Kasumi-1 (cell line): ENCODE results near the gene BLOC1S4.
A peak's percentile ranks its signal among the peaks of the same experiment; 100 is the strongest.
"Not testable (repeated sequence)": the region's sequence is repeated elsewhere in the genome, so short reads cannot be mapped to it uniquely, and the experiment has no call there.

ENCODE experiments used
- DNase-seq, 2 experiments: peaks; one replicate each; lab custom pipeline; 2025; lab: John Stamatoyannopoulos, UW

The BLOC1S4 gene

DNA sequence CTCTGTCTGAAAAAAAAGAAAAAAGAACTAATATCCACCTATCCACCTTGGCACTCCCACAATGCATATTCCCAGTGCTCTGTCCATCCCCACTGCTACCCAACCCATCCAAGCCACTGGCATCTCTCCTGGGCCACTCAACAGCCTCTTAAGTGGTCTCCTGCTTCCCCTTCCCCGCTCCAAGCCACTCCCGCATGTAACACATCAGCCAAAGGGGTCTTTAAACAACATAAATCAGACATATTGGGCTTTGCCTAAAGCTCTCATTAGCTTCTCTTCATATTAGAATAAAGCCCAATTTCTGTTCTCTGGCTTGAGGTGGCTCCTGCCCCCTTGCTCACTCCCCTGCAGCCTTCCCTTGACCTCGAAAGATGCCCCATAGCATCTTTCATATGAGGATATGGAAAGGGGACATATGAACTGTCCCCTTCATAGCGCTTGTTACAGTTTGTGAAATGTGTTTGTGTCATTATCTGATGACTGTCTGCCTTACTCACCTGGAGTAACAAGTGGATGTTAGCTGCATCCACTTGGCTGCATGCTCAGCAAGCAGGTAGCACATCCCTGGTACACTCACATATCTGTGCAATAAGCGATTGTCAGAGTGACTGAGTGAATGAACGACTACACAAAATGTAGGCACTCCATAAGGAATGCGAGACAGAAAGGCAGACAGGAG, 3.1 kb downstream of the BLOC1S4 start:
- DNase-seq: no peak

DNA sequence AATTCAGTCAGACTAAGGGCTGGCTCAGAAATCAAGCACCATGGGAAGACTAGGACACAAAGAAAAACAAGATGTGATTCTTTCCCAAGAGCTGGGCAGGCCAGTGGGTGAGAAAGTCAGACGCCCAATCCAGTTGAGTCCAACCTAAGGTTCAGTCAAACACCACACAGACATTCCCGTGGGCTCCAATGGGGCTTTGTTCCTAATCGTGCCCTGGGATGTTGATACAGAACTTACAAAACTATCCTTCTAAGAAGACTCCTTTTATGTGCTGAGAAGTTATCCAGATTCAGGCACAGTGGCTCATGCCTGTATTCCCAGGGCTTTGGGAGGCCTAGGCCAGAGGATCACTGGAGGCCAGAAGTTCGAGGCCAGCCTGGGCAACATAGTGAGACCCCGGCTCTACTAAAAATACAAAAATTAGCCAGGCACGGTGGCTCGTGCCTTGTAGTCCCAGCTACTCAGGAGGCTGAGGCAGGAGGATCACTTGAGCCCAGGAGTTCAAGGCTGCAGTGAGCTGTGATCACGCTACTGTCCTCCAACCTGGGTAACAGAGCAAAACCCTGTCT, 3.7 kb downstream of the BLOC1S4 start:
- no peak for DNase-seq

DNA sequence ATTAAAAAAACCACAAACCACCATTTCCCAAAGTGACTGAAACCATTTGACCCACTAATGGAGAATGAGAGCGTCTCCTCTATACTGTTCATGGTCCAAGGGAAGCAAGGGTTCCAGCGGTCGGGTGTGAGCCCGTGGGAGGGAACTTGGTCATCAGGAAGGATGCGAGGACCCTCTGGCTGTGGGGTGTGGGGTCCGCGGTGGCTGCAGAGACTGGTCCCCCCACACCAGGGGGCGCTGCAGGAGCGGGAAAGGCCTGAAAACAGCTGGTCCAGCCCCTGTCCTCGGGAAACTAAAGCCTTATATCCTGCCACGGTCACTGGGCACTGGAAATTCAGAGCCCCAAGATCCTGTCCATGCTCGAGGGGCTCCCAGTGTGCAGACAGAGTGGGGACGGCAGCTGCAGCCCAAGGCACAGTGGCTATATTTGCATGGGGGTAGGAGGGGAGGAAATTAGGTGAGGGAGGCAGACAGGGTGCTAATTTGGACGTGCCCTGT, 4.3 kb downstream of the BLOC1S4 start:
- peak; percentile 47 to 59 for DNase-seq

DNA sequence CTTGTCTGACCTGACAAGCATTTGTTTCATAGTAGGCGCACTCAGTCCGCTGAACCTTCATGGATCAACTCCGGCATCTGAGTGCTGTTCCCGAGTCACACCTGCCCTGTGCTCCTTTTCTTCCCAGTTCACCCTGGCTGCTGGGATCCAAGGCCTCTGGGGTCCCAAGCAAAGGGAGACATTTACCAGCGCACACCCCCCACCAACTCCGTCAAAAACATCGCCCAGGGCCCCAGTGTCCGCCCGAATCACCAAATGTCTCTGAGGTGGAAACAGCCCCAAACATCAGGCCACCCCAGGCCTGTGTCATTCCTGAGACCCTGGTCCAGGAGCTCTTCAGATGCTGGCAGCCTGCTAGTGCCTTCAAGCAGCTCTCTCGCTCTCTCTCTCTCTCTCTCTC, 5.1 kb downstream of the BLOC1S4 start:
- DNase-seq: no peak

DNA sequence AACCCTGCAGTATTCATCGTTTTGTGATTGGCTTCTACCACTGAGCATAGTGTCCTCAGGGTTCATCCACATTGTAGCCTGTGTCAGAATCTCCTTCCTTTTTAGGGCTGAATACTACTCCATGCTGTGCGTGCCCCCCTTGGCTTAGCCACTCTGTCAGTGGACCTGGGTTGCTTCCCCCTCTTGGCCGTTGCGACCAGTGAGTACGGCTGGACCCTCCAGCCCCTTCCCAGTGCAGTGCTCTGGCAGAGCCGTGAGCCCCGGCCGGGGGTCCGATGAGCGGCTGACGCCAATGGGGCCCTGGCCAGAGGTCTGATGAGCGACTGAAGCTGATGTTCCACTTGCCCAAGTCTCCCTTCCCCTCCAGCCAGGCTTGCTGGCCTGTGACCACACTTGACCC, 6.9 kb downstream of the BLOC1S4 start:
- DNase-seq: no peak

DNA sequence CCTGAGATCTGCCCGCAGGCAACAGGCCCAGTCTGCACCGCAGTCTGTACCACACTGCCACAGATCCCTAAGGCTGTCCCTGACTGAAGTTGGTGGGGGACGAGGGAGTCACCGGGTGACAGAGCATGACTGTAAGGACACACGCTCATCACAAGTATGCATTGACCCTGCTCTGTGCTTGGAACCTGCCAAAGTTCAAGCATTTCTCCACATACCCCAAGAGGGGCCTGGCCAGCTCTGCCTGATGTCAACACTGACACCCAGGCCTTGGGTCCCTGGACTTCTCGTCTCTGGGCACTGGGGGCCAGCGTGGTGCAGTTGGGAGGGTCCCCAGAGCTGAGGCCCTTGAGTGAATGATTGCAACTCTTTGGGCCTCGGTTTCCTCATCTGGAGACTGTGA, 7.9 kb downstream of the BLOC1S4 start:
- DNase-seq: no peak

DNA sequence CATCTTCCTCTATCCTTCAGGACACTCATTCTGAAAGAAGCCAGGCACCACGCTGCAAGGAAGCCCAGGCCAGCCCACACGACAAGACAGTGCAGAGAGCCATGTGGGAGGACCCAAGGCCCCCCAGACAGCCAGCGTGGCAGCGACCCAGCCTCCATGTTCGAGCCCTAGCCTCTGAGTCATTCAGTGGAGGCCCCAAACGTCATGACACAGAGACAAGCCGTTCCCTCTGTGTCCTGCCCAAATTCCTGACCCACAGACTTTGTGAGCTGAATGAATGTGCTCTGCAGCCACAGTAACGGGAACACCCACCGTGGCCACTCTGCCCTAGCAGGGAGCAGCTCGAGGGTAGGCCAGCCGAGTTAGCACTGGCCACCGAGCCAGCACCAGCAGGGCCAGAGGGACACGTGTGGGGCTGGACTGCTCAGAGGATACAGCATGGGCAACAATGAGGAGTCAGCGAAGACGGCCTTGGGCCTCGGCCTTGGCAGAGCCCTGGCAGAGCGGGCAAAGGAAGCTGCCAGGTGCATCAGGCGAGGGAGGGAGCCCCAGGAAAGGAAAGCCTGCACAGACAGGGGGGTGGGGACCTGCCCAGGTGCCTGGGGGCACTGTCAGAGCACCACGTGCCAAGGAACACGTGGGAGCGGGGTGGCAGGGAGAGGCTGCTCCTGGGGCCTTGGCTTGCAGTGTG, 8.6 kb downstream of the BLOC1S4 start:
- no peak for DNase-seq

DNA sequence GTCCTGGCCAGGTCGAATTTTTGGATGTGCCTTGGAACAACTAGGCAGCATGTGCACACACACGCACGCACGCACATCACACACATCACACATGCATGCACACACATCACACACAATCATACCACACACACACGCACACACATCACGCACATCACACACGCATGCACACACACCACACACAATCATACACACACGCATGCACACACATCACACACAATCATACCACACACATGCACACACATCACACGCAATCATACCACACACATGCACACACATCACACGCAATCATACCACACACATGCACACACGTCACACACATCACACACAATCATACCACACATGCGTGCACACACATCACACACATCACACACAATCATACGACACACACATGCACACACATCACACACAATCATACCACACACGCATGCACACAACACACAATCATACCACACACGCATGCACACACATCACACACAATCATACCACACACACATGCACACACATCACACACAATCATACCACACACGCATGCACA, 9.5 kb downstream of the BLOC1S4 start:
- not testable (repeated sequence) for DNase-seq

DNA sequence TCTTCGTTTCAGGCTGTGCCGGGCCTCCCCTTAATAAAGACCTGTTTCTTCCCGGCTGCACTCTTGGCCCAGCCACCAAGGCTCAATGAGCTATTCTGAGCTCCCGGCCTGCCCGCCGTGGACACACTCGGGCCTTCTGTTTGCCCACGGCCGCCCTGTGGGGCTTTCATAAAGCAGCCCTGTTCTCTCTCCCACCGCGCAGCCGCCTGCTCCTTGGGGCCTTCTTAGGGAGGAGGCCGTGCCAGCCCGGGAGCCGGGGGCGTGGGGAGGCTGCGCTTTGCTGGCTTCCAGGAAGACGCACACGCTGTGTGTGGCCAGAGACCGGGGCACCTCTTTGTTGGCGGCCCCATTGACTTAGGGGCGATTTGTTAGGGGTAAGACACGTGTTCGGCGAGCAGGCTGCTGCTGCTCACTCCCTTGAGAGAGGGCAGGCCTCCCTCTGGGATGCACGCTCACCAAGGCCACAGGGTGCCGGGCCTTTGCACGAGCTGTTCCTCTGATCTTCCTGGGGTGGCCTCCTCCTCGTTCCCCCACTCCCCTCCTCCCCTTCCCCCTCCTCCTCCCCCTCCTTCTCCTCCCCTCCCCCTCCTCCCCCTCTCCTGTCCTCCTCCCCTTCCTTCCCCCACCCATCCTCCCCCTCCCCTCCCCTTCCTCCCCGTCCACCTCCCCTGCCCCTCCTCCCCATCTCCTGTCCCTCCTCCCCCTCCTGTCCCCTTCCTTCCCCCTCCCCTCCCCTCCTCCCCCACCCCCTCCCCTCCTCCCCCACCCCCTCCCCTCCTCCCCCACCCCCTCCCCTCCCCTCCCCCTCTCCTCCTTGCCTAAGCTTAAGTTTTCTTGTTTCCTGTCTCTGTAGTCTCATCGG, 11.3 kb downstream of the BLOC1S4 start:
- DNase-seq: no peak

DNA sequence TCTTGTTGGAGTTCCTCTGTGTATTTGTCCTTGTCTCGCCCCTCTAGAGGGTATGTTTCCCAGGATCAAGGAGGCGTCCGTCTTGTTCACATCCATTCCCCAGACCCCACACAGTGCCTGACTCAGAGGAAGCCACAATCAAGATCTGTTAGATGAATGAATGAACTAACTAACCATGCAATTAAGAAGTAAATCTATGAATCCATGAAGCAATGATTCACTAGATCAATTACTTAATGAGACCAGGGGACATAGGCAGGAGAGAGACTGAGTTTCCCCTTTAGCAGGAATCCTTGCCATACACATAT, 11.9 kb downstream of the BLOC1S4 start:
- DNase-seq: no peak

DNA sequence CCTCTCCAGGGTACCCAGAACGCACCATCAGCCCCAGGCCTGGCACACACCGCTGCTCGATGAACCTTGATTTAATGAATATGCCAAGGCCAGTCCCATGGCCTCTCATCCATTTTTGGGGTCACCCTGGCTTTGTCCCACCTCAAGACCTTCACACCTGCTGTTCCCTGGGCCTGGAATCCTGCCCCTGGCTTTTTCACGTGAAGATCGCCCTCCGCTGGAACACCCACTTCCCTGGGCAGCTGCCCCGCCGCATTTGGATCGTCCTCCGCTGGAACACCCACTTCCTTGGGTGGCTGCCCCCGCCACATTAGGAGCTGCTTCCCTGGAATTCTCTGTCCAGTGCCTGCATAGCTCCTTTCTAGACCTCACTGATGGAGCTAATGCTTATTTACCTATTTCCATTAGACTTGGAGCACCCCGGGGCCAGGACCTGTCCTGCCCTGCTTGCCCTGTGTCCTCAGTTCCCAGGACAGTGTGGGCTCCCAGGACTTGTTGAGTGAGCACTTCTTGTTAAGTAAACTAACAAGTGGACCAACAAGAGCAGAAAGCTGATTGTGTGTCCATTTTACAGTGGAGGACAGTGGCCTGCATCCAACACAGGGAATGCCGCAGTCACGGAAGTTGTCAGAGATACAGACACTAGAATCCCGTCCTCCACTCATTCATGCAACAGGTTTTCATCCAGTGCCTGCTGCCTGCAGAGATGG, 12.5 kb downstream of the BLOC1S4 start:
- DNase-seq: no peak

DNA sequence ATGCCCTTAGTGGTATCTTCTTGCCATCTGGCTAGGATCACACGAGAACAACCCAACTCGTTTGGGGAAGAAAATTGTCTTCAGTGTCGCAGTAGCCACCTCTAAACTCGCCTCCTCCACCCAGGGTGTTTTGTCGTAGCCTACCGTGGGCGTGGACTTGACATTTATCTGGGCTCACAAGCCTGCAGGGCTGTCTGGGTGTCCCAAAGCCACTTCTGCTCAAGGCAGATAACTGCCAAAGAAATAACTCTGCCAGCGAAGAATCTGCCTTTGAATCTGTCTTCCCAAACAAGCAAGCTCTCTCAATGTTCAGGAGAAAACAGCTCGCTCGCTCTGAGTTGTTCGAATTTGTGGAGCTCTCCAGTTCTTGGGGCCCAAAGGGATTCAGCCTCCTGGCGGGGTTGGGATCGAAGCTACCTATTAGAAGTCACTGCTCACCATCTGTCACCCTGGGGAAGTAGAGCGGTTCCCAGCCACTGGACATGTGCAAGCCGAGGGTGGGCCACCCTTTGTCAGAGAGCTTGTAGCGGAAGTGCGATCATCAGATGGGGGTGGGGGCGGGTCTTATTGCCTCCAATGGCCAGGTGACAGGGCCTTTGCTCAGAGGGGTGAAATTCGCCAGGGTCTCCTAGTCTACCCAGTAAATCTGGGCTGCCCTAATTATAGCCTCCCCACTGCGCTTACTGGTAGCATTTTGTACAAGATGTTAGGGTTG, 14.8 kb downstream of the BLOC1S4 start:
- DNase-seq: no peak

DNA sequence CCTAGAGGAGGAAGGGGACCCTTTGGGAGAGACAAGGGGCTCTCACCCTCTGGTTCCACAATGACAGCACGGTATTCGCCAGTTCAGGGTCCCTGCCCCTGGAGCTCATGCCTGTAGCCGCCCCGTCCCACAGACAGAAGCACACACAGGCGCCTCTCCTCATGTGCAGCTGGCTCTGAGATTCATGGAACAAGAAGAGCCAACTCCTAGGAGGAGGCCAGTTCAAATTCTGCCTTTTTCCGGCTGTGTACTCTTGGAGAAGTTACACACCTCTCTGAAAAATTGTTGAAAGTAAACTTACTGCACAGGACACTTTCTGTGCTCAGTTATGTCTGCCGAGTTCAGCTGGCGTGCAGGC, 15.3 kb downstream of the BLOC1S4 start:
- no peak for DNase-seq

DNA sequence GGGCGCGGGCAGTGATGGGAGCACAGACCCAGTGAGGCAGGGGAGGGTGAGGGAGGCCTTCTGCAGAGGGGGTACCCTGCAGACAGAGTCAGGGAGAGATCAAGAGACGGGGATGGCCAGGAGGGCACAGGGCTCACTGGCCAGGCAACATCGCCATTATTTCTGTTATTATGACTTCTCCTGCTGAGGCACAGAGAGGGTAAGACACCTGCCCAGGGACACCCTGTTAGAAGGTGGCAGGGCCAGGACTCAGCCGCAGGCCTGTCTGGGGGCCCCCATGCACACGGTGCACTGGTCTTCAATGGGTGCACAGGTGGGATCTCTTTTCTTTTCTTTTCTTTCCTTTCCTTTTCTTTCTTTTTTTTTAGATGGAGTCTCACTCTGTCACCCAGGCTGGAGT, 15.8 kb downstream of the BLOC1S4 start:
- DNase-seq: no peak

DNA sequence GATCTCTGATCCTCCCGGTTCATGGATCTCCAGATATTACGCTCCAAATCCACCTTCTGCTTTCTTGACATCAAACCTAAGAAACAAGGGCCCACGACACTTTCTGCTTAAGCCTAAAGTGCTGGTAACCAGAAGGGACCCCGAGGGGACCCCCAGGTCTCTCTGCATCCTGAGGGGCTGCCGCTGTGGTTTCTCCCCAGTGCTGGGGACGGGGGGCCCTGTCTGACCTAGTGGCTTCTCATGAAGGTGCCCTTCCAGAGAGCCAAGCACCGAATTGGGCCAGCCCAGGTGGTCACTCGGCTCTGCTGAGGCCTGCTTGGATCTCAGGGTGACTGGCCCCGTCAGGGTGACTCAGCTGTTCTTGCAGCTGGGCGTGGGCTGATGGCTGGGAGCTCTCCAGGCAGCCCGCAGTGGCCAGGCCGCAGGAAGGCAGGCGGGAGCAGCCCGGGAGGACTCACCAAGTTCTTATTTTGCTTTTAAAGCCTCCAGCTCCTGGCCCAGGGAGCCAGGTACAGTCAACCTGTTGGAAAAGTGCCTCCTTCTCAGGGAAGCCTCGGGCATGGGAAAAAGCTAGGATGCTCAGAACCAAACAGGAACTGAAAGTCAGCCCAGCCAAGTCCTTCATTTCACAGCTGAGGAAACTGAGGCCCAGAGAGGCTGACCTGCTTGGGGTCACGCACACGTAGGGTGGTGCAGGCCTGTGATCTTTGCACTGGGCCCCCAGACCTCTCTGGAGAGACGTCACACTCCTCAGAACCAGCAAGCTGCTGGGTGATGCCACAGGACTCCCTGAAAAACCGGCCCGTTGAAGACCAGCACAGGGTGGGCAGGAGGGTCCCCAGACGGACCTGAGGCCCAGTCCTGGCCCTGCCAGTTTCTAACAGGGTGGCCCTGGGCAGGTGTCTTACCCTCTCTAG, 16.7 kb downstream of the BLOC1S4 start:
- no peak for DNase-seq

DNA sequence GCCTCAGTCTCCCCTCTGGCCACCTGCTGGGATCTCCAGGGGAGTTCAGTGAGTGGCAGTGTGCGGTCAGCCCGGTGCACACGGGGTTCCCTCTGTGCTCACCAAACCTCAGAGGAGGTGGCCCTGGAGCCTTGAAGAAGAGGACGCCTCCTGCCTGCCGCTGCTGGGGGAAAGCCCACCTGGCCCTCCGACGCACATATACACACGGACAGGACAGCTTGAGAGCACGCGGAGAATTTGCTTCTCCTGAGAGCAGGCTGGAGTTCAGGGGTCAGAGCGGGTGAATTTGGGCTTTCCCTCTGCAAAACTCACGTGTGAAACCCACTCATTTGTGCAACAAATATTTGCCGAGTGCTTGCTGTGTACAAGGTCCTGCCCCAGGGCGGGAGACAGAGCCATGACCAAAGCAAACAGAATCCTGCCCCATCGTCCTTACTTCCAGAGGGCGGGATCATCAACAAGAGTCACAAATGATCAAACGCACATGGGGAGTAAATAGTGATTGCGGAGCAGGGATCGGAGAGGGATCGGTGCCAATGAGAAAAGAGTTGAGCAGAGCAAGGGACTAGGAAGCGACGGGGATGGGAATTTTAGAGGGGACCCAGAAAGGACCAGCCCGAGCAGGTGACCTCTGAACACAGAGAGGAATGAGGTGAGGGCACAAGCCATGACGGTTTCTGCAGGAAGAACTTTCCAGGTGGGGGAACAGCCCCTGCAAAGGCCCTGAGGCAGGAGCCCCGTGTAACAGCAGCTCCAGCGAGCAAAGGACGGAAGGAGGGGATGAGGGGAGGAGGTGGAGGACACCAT, 17.6 kb downstream of the BLOC1S4 start:
- no peak for DNase-seq

DNA sequence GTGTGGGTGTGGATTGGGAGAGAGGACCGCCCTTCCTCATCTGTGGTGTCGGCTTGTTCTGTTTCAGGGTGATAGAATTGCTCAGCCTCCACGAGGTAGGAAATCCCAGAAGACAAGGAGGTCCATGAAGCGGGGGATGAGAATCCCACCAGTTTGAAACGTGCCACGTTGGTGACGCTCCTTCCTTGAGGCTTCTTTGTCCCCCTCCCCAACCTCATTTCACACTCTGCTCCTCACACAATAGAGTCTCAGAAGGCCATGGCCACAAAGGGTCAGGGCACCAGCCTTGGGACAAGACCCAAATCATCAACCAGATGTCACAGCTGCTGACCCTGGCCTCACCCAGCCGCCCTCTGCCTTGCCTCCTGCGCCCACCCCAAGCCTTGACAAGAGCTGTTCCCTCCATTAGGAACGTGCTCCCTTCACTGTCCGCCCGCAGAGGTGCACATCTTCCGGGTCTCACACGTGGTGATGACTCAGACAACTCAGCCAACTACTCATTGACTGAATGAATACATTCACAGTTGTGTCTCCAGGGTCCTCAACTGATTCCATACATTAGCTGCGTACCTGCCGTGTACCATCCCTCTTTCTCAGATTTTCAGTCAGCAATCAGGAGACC, 18.3 kb downstream of the BLOC1S4 start:
- DNase-seq: no peak

DNA sequence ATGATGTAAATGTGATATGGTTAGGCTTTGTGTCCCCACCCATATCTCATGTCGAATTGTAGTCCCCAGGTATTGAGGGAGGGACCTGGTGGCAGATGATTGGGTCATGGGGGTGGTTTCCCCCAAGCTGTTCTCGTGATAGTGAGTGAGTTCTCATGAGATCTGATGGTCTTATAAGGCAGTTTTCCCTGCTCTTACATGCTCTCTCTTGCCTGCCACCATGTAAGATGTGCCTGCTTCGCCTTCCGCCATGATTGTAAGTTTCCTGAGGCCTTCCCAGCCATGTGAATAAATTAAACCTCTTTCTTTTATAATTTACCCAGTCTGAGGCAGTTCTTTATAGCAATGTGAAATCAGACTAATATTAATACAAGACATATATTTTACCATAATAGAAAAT, 23.9 kb downstream of the BLOC1S4 start:
- DNase-seq: no peak

DNA sequence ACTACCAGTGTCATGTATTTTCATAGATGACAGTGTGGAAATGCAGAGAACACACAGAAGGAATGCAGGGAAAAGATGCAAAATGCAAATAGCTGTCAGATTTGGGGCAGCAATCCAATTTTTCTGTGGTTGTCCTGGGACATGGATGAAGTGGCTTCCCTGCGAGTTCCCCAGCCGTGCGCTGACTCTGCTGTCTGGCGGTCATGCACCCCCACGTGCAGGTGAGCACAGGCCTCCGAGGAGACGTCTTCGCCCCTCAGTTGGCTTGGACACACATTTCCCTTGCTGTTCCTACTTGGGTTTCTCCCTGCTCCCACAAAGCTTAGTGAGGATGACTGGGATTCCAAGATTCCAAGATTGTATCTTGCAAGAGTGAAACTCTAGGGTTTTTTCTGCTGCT, 24.4 kb downstream of the BLOC1S4 start:
- no peak for DNase-seq
